GM13977 (cell line): ENCODE results near the gene PPP2R2D.
A peak's percentile ranks its signal among the peaks of the same experiment; 100 is the strongest.

Experiments
- DNase-seq: peaks from one replicate; pipeline ENCODE4 v3.0.0; 2012; ENCODE audit warnings: low spot score
- CTCF ChIP-seq: IDR thresholded peaks from 2 replicates; pipeline ENCODE4 v1.5.1; 2012; ENCODE audit warnings: mild to moderate bottlenecking, control low read depth; ENCODE audit not compliant: insufficient read depth; ENCODE audit errors: extremely low read depth, missing control alignments
- in situ Hi-C: fragments of 300-500 bp; cut with MboI; formaldehyde crosslinking; loops from one replicate; pipeline ENCODE4 v1.12.0; 2022; ENCODE audit warnings: low sequenced_read_pairs, low pct_unique_long_range_greater_than_20kb, mixed read lengths, inconsistent platforms; ENCODE audit not compliant: unreplicated experiment

PPP2R2D gene

GRCh38 chr10:131936294-131936693 is 35.5 kb downstream of the PPP2R2D start:
- in situ Hi-C loops = no loop called here
- no peak for DNase-seq
- no peak for TF ChIP-seq CTCF

DNA sequence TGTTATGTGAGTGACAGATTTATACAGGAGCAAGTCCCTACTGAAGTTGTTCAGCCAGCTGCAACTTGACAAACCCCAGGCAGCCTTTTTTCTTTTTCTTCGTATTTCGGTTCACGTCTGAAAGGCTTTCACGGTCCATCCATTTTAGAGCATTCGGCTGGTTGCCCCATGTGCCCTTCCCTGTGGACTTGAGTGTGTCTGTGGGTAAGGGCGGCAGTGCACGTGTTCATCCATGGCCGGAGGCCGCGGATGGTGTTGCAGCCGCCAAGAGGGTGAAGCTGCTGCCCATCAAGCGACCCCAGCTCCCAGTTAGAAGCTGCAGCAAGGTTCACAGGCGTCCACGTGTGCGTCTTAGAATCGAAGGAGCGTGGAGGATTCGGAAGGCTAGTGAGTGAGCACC is 35.9 kb downstream of the PPP2R2D start:
- no peak for TF ChIP-seq CTCF
- DNase-seq = no peak
- in situ Hi-C loops = no loop called here

DNA sequence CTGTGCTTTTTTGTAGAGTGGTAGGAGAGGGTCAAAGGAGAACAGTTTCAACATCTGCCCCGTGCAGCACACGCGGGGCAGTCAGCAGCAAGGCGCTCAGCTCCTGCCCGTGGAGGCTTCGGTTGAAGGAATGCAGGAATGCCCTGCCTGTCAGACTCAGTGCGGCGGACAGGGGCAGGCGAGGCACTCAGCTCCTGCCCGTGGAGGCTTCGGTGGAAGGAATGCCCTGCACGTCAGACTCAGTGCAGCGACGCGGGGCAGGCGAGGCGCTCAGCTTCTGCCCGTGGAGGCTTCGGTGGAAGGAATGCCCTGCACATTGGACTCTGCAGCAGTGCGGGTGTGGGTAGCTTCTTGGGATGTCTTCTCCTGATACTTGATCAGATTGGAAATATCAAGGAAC is 37.0 kb downstream of the PPP2R2D start:
- no peak for TF ChIP-seq CTCF
- in situ Hi-C loops = no loop called here
- no peak for DNase-seq

DNA sequence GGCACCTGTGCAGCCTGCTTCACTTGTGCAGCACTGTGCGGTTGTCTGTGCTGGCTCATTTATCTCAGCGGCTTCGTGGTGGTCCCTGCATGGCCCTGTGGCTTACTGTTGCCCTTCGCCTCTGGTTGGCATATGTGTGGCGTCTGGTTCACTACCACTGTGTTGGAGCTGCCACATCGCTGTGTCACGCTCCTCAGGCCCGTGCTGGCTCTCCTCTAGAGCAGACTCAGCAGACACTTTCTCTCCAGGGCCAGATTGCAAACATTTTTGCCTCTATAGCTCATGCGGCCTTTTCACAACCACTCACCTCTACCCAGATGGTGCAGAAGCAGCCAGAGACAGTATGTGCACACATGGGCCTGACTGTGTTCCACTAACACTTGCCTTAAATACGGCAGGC is 37.9 kb downstream of the PPP2R2D start:
- no peak for DNase-seq
- in situ Hi-C loops = no loop called here
- TF ChIP-seq CTCF = no peak

DNA sequence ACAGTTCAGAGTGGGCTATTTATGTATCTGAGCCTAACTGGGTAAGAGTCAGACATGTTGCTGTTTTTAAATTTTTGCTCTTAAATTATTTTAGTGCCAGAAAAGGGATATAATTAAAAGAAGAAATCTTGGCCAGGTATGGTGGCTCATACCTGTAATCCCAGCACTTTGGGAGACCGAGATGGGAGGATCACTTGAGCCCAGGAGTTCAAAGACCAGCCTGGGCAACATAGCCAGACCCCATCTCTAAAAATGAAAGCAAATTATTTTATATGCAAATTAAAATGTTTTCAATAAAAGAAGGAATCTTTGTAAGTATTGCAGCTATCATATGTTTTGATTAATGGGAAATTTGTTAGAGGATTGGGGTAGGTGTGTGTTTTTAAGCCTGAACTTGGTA is 41.6 kb downstream of the PPP2R2D start:
- no peak for TF ChIP-seq CTCF
- no peak for DNase-seq
- in situ Hi-C loops = no loop called here

DNA sequence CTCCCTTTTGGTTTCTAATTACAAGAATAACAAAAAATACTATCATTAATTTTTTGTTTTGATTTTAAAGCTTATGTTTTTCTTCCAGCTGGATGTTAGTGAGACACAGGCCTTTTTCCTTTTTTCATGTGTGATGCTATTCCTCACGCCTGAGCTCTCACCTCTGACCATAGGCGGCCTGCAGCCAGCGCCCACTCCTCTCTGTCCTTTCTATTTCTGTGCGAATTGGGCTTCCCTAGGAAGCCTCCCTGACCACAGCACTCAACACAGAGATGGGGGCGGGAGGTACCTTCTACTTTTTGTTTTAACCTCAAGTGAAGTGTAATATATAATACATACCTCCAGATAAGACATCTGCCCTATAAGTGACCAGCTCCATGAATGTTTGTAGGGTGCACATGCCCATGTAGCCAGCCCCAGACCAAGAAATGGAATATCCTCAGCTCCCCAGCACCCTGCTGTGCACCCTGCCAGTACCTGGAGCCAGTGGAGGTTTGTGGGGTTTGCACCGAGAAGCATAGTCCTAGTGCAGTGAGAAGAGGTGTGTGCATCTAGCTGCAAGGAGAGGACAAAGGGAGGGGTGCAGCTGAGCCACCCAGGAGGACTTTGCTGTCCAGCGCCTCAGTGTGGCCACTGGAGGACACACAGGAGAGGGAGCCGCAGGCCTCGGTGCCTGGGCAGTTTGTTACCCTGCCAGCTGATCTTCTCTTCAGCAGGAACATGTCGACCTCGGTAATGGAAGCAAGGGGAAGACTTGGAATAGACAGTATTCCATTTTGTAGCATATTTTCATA is 42.4 kb downstream of the PPP2R2D start:
- in situ Hi-C loops = no loop called here
- DNase-seq = no peak

More for the DNA sequence above, 42.4 kb downstream of the PPP2R2D start:
- peak; percentile 62 for TF ChIP-seq CTCF
